Fibroblast of skin of left quadriceps (primary cell): ENCODE results near the gene ZNF708.
"Not testable (repeated sequence)": the region's sequence is repeated elsewhere in the genome, so short reads cannot be mapped to it uniquely, and the experiment has no call there.

Experiments
- DNase-seq, 2 experiments: peaks; one replicate each; pipeline ENCODE4 v3.0.0-alpha.2; 2013; ENCODE audit warnings: low read depth in 2 of 2

ZNF708 gene

GRCh38 chr19:21260164-21260847 lies 68.9 kb downstream of the ZNF708 start:
- DNase-seq, result no peak

GRCh38 chr19:21259421-21260124 lies 69.6 kb downstream of the ZNF708 start:
- not testable (repeated sequence) for DNase-seq

GRCh38 chr19:21256722-21257121 lies 72.5 kb downstream of the ZNF708 start:
- no peak for DNase-seq
